Vagina (tissue), 2 donors: ENCODE results near the gene CSRNP2.

Source experiments
- CTCF ChIP-seq, 3 experiments: fragments of 450-650 bp in 2 of 3; fragments of 200-600 bp in 1 of 3; sonication (generic) in 1 of 3; IDR thresholded peaks; one replicate each; pipeline ENCODE4 v1.5.1; 2017 to 2019; ENCODE audit warnings: antibody characterized with exemption in 3 of 3, mild to moderate bottlenecking in 2 of 3, moderate library complexity in 2 of 3
- POLR2A ChIP-seq, 2 donors: fragments of 450-650 bp; IDR thresholded peaks; one replicate each; pipeline ENCODE4 v1.6.1; 2017; ENCODE audit warnings: antibody characterized with exemption in 2 of 2, mild to moderate bottlenecking in 2 of 2, moderate library complexity in 2 of 2

DNA sequence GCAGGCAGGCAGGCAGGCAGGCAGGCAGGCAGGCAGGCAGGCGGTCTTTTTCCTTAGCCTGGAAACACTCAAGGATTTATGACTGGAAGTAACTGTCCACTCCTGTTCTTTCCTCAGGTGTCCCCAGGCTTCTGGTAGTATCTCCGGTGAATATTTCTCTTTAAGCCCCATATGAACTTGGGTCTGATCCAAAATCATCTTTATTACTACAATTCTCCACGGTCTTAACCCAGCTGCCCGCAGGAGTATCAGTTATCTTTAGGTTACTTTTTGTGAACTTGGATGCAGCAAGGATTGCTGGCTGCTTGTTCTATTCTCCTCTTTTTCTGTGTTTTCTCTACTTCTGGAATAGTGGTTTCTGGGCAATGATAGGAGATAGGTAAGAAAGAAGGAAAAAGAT, 3.3 kb downstream of the CSRNP2 start:
- TF ChIP-seq POLR2A (IDR thresholded peaks at IDR 0.05) (no peak), CTCF (IDR thresholded peaks at IDR 0.05) (no peak)
